Thyroid gland (tissue), 4 donors: ENCODE data around the gene NPHP4. TPM values are rescaled to one million over a fixed set of nuclear protein-coding genes. Genes with fewer than 3 reads are reported as not detected.

Experiments
- DNase-seq, 2 donors: peaks; one replicate each; pipeline ENCODE4 v3.0.0-alpha.2; 2019
- H3K27ac ChIP-seq, 3 donors: fragments of 200-600 bp; sonication (generic); 1 replicate in 2 of 3; 2 replicates in 1 of 3; pipeline ENCODE4 v1.5.1; 2016 to 2019; ENCODE audit warnings: mild to moderate bottlenecking in 1 of 3, moderate library complexity in 1 of 3
- H3K27me3 ChIP-seq: fragments of 200-600 bp; sonication (generic); one replicate; pipeline ENCODE4 v1.5.1; 2019
- H3K36me3 ChIP-seq, 2 donors: fragments of 200-600 bp; sonication (generic); one replicate each; pipeline ENCODE4 v1.5.1; 2016 to 2019
- H3K4me1 ChIP-seq, 2 donors: fragments of 200-600 bp; sonication (generic); one replicate each; pipeline ENCODE4 v1.5.1; 2017 to 2019
- H3K4me3 ChIP-seq, 3 donors: fragments of 200-600 bp; sonication (generic); replicated peaks in 1 of 3; 1 replicate in 2 of 3; 2 replicates in 1 of 3; pipeline ENCODE4 v1.5.1; 2016; ENCODE audit warnings: mild to moderate bottlenecking in 1 of 3
- H3K9me3 ChIP-seq: fragments of 200-600 bp; sonication (generic); one replicate; pipeline ENCODE4 v1.5.1; 2017
- CTCF ChIP-seq, 6 experiments: fragments of 200-600 bp in 3 of 6; fragments of 450-650 bp in 3 of 6; sonication (generic) in 3 of 6; IDR thresholded peaks; one replicate each; pipeline ENCODE4 v1.5.1; 2016 to 2019; ENCODE audit warnings: antibody characterized with exemption in 6 of 6, mild to moderate bottlenecking in 2 of 6, inconsistent platforms in 1 of 6, moderate library complexity in 1 of 6
- POLR2A ChIP-seq, 2 donors: fragments of 450-650 bp; IDR thresholded peaks; one replicate each; pipeline ENCODE4 v1.6.1; 2017; ENCODE audit warnings: antibody characterized with exemption in 2 of 2, mild to moderate bottlenecking in 2 of 2, moderate library complexity in 1 of 2
- whole genome bisulfite sequencing, 2 donors: methylation state at CpG; one replicate each; pipeline ENCODE4 v1.1.5; 2017; 5-methylcytosine and 5-hydroxymethylcytosine counted together
- intact Hi-C: fragments of 100-400 bp; cut with DNase I; formaldehyde crosslinking; loops from one replicate; pipeline ENCODE4 v1.15.1; 2023
- total RNA-seq, 4 donors: library from RNA; depleted of rRNA; stranded (reverse); fragments of >200 nt; gene quantifications; one replicate each; pipeline ENCODE4 v1.2.3, GENCODE V29; 2016

NPHP4 gene
- total RNA-seq, 4 donors from 2014 or later, result 24.3 to 48.3 (median 30.4) TPM

GRCh38 chr1:5915587-5916571, 76.3 kb downstream of the NPHP4 start:
- TF ChIP-seq POLR2A (IDR thresholded peaks at IDR 0.05), result no peak
- TF ChIP-seq CTCF (IDR thresholded peaks at IDR 0.05), result peak in 5 of 6 experiments; percentile 25 to 69 (median 64)

GRCh38 chr1:5914676-5915365, 77.4 kb downstream of the NPHP4 start:
- intact Hi-C loops, result no loop called here
- H3K27ac ChIP-seq, result no peak overlapping the region

More at GRCh38 chr1:5915587-5916571, 76.3 kb downstream of the NPHP4 start:
- intact Hi-C loops, result no loop called here
- peaks cover 0 to 5% of the 10 kb centered on the region in 2 donors for H3K4me1 ChIP-seq
- no peaks in the 10 kb centered on the region for H3K9me3 ChIP-seq
- no peak overlapping the region for H3K4me3 ChIP-seq
- DNase-seq, result peak; percentile 43 to 44
- H3K36me3 ChIP-seq, result no peaks in the 10 kb centered on the region
- no peaks in the 10 kb centered on the region for H3K27me3 ChIP-seq
- no peak overlapping the region for H3K27ac ChIP-seq
- 37 to 54% methylated on average over 7 to 11 of the region's 11 CpGs for WGBS, 2 donors

GRCh38 chr1:5913876-5914275, 78.3 kb downstream of the NPHP4 start:
- peaks cover 0 to 5% of the 10 kb centered on the region in 2 donors for H3K4me1 ChIP-seq
- no peaks in the 10 kb centered on the region for H3K27me3 ChIP-seq
- TF ChIP-seq CTCF (IDR thresholded peaks at IDR 0.05) (no peak), POLR2A (IDR thresholded peaks at IDR 0.05) (no peak)
- no peaks in the 10 kb centered on the region for H3K36me3 ChIP-seq
- no peaks in the 10 kb centered on the region for H3K9me3 ChIP-seq
- WGBS, 2 donors, result 92 to 98% methylated on average over 10 of the region's 10 CpGs
- no peak overlapping the region for H3K27ac ChIP-seq
- H3K4me3 ChIP-seq, result no peak overlapping the region
- DNase-seq, result no peak
- intact Hi-C loops, result no loop called here

More at GRCh38 chr1:5914676-5915365, 77.4 kb downstream of the NPHP4 start:
- Histone ChIP-seq H3K36me3 (no peaks in the 10 kb centered on the region), H3K4me1 (peaks cover 0 to 5% of the 10 kb centered on the region in 2 donors), H3K9me3 (no peaks in the 10 kb centered on the region), H3K4me3 (no peak overlapping the region), H3K27me3 (no peaks in the 10 kb centered on the region)
- DNase-seq, result no peak
- no peak for TF ChIP-seq CTCF (IDR thresholded peaks at IDR 0.05)
- no peak for TF ChIP-seq POLR2A (IDR thresholded peaks at IDR 0.05)
- WGBS, 2 donors, result 93% methylated on average over 14 of the region's 14 CpGs

- intact Hi-C loops, result no loop called here
- Histone ChIP-seq H3K36me3 (no peaks in the 10 kb centered on the region), H3K4me1 (peaks cover 0 to 5% of the 10 kb centered on the region in 2 donors), H3K9me3 (no peaks in the 10 kb centered on the region), H3K27me3 (no peaks in the 10 kb centered on the region), H3K4me3 (no peak overlapping the region), H3K27ac (no peak overlapping the region)
- DNase-seq, result no peak
- WGBS, 2 donors, result 90 to 92% methylated on average over 14 of the region's 14 CpGs
- TF ChIP-seq CTCF (IDR thresholded peaks at IDR 0.05) (no peak), POLR2A (IDR thresholded peaks at IDR 0.05) (no peak)
Measured at GRCh38 chr1:5913078-5913845, 79.0 kb downstream of the NPHP4 start.
